Activated CD4-positive, alpha-beta T cell treated with anti-CD3 and anti-CD28 coated beads, Interleukin-2, Interleukin-4, amounts not matched to agents 100 ng/mL and 50 ng/mL, durations not matched to agents 16 hours and 8 hours (primary cell): ENCODE results near the gene LRRN4.

Experiments
- DNase-seq: peaks from one replicate; pipeline ENCODE4 v3.0.0-alpha.2; 2020; ENCODE audit warnings: low spot score

Gene LRRN4

GRCh38 chr20:6030453-6031080, 23.3 kb downstream of the LRRN4 start:
- DNase-seq = no peak

DNA sequence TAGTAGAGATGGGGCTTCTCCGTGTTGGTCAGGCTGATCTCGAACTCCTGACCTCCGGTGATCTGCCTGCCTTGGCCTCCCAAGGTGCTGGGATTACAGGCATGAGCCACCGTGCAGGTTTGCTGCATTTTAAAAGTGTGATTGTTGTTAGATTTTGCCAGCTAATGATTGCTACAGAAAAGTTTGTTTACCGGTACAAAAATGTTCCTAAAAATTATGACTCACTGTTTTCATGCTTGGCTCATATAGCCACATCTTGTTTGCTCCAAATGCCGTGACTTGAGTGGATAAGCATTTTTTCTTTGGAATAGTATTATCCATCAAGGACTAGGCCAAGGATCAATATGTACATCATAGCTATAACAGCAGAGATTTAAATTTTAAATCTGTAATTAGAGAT, 24.3 kb downstream of the LRRN4 start:
- no peak for DNase-seq

DNA sequence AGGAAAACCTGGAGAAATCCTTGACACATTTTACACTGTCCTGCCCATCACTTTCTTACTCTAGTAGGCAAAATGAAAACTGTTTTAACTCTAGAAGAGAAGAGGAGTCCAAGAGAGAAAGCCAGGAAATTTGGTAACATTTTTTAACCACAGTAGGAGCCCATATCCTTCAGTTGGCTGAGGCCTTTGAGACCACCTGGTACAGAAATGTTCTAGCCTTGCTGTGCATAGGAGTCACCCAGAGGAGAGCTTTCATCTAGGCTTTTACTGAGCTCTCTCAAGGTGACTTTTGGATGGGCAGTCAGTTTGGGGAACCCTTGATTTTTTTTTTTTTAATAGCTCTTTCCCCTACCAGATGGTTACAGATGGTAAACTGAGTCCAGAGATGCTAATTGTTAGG, 25.0 kb downstream of the LRRN4 start:
- no peak for DNase-seq

- peak; percentile 34 for DNase-seq
Measured at GRCh38 chr20:6026051-6026450, 27.8 kb downstream of the LRRN4 start.

DNA sequence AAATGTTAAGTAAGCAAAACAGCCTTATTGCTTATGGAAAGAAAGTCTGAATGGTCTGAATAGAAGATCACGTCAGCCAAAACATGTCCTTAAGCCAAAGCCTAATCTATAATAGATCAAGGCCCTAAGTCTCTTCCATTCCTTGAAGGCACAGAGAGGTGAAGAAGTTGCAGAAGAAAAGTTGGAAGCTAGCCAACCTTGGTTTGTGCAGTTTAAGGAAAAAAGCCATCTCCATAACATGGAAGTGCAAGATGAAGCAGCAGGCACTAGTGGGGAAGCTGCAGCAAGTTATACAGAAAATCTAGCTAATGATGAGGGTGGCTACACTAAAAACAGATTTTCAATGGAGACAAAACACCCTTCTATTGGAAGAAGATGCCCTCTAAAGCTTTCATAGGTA, 29.1 kb downstream of the LRRN4 start:
- DNase-seq = no peak

GRCh38 chr20:6017880-6018279, 36.0 kb downstream of the LRRN4 start:
- DNase-seq = no peak

DNA sequence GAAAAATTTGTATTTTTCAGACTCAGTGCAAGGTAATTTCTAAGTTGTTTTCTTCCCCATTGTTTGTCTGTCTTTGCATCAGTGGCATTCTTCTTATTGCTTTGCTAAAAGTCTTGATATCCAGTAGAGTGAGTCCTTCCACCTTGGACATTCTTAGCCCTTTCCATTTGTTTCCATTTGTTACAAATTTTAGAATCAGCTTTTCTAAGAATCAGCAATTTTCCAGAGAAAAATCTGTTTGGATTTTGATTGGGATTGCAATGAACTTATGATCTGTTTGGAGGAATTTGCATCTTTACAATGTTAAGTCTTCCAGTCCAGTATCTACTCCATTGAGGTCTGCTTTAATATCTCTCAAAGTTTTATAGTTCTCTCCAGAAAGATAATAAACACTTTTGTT, 36.4 kb downstream of the LRRN4 start:
- DNase-seq = no peak

DNA sequence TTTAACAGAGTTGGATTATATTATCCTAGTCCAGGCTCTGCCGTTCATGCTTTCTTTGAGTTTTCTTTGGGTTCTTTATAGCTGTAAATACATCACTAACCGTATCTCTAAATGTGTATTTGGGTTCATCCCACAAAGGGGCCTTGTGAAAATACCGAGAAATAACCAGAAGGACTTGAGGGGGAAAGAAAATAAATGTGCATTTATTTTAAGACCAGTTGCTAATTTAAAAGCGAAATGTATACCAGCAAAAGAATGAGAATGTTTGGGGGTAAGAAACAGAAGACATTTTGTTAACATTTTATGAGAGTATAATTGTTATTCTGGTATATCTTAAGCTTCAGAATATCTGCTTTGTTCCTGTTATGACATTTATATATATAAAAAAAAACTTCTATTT, 38.9 kb downstream of the LRRN4 start:
- no peak for DNase-seq

DNA sequence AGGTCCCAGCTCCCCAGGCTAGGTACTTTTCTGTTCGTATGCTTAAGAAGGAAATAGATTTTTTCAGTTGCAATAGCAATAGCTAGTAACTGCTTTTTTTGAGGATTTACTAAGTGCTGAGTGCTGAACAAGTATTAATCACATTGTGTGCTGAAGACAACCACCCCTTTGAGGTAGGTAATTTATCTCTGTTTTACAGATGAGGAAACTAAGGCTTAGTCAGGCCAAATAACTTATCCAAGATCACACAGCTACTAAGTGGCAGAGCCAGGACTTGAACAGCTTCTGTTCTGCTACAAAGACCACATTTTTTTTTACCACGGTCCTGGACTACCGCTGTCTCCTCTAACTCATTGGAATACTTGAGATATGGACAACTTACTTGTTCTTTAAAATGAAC, 39.8 kb downstream of the LRRN4 start:
- DNase-seq = no peak

DNA sequence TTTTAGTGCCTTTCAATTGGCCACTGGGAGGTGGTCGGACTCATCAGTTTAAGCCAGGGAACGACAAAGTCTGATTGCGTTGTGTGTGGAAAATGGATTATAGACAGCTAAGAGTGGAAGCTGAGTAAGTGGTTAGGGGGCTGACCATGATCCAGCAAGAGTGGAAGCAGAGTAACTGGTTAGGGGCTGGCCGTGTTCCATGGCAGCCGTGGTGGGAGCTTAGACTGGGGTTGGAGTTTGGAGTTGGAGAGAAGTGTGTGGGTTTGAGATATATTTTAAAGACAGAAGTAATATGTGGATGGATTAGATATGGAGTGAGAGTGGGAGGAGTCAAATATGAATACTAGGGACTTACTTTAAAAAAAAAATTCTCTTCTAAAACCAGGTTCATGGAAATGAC, 41.7 kb downstream of the LRRN4 start:
- no peak for DNase-seq

GRCh38 chr20:6008254-6008653, 45.6 kb downstream of the LRRN4 start:
- DNase-seq = no peak

DNA sequence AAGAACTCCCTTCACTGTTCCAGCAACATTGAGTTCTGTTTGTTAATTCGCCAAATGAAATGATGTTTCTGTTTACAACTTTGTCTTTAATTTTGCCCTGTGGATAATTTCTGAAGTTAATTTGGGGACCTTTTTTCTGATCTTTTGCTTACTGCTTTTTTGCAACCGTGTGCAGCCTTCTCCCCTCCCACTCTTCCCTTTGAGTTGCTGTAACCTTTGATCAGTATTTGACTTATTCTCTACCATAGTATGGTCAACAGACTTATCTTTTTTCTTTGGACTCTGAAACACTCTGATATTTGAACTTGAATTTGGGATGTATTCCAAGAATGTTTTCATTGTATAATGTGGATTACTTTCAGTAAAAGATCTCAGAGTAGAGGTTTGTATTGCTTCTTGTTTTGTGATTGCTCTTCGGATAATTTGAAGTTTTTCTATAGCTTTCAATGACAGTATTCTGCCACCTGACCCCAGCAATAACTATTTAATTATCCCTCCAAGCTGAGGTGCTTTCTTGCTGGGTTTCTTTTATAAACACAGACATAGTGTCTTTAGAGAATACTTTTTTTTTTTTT, 46.2 kb downstream of the LRRN4 start:
- DNase-seq = no peak

- DNase-seq = no peak
Measured at GRCh38 chr20:6007094-6007528, 46.7 kb downstream of the LRRN4 start.

GRCh38 chr20:6006603-6006949, 47.3 kb downstream of the LRRN4 start:
- DNase-seq = no peak

- DNase-seq = no peak
Measured at GRCh38 chr20:6000871-6001270, 53.0 kb downstream of the LRRN4 start.

DNA sequence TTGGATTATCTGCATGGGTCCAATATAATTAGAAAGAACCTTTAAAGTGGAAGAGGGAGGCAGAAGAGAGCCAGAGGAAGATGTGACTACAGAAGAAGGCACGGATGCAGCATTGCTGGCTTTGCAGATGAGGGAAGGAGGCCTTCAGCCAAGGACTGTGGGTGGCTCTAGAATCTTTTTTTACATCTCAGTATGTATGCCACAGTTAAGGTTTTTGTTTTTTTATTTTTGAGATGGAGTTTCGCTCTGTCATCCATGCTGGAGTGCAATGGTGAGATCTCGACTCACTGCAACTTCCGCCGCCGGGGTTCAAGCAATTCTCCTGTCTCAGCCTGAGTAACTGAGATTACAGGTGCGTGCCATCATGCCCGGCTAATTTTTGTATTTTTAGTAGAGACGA, 54.1 kb downstream of the LRRN4 start:
- DNase-seq = no peak

GRCh38 chr20:5996765-5997164, 57.1 kb downstream of the LRRN4 start:
- DNase-seq = peak; percentile 52

- DNase-seq = no peak
Measured at GRCh38 chr20:5991623-5992441, 62.0 kb downstream of the LRRN4 start.

DNA sequence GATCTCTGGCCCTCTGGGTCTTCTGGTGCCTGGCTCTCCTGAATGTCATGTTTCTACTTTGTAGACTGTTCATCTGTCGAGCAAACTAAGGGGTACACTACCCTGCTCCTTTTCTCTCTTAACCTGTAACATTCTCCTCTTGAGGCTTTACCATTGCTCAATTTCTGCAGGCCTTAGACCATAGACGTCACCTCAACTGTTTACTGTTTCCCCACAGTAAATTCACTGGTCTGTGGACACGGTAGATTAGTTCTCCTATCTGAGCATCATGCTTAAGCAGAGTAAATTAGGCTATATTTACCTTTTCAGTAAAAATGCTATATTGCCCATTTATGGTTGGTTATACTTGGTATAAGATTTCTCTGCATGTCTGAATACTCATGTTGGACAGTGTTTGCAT, 62.9 kb downstream of the LRRN4 start:
- no peak for DNase-seq
